Endothelial cell of umbilical vein (primary cell): Measurements from ENCODE around the gene CAMTA1. TPM values are rescaled to one million over a fixed set of nuclear protein-coding genes. Genes with fewer than 3 reads are reported as not detected.

Experiments used
- BruUV-seq: library from RNA; stranded (reverse); fragments of 400-500 nt; replicated peaks from 2 replicates; lab custom pipeline; 2021; lab: Mats Ljungman, UMichigan
- CTCF ChIA-PET: fragments of 300-600, 350-600 bp; sonication (Branson Sonifier 250); formaldehyde crosslinking; loops from one replicate; lab custom pipeline; 2021; ENCODE audit warnings: antibody characterized with exemption, inconsistent platforms; lab: Charles Lee
- POLR2A ChIA-PET: fragments of 300-600, 350-600 bp; sonication (Branson Sonifier 250); formaldehyde crosslinking; loops from one replicate; lab custom pipeline; 2021; ENCODE audit warnings: antibody characterized with exemption, inconsistent platforms; lab: Charles Lee
- DNase-seq: peaks from one replicate; pipeline ENCODE4 v3.0.0-alpha.2; 2011; ENCODE audit warnings: low read depth, low spot score
- FAIRE-seq: peaks from 2 replicates; lab custom pipeline; 2011; peaks lifted over from hg19 to GRCh38; lab: Jason Lieb, UNC
- H2AFZ ChIP-seq: 2 replicates; pipeline ENCODE4 v1.6.0; 2012; ENCODE audit warnings: low read depth, low read length, control low read depth, inconsistent platforms
- H3K27ac ChIP-seq: 2 replicates; pipeline ENCODE4 v1.5.1; 2011; ENCODE audit warnings: low read depth, mild to moderate bottlenecking, control low read depth, low read length, moderate library complexity; ENCODE audit not compliant: insufficient read depth
- H3K27me3 ChIP-seq, 2 experiments: 2 replicates each; pipeline versions ENCODE4 v1.6.0 to v1.6.1; 2011; ENCODE audit warnings: low read length in 2 of 2, mixed read lengths in 1 of 2; ENCODE audit not compliant: control insufficient read depth in 2 of 2, insufficient read depth in 2 of 2
- H3K36me3 ChIP-seq, 2 experiments: 2 replicates in 1 of 2; 3 replicates in 1 of 2; pipeline ENCODE4 v1.5.1; 2011; ENCODE audit warnings: low read length in 2 of 2, mild to moderate bottlenecking in 1 of 2, moderate library complexity in 1 of 2; ENCODE audit not compliant: control insufficient read depth in 2 of 2, insufficient read depth in 2 of 2; ENCODE audit errors: extremely low read depth in 1 of 2
- H3K4me1 ChIP-seq: 3 replicates; pipeline ENCODE4 v1.5.1; 2011; ENCODE audit warnings: mild to moderate bottlenecking, low read length; ENCODE audit not compliant: control insufficient read depth, insufficient read depth; ENCODE audit errors: extremely low read depth
- H3K4me2 ChIP-seq: 2 replicates; pipeline ENCODE4 v1.6.1; 2011; ENCODE audit warnings: low read length, control low read depth, mixed read lengths; ENCODE audit not compliant: insufficient read depth
- H3K4me3 ChIP-seq, 3 experiments: fragments of 200-600 bp in 1 of 3; sonication (generic), shearing (Covaris generic) in 1 of 3; replicated peaks in 1 of 3; 2 replicates each; pipeline ENCODE4 v1.5.1; 2011 to 2016; ENCODE audit warnings: control low read depth in 3 of 3, low read length in 3 of 3, mild to moderate bottlenecking in 2 of 3, inconsistent platforms in 1 of 3, low read depth in 1 of 3, moderate library complexity in 1 of 3; ENCODE audit not compliant: insufficient read depth in 1 of 3
- H3K79me2 ChIP-seq: 2 replicates; pipeline ENCODE4 v1.6.0; 2012; ENCODE audit warnings: low read length, inconsistent platforms; ENCODE audit not compliant: control insufficient read depth, insufficient read depth
- H3K9ac ChIP-seq: replicated peaks from 2 replicates; pipeline ENCODE3; 2011; ENCODE audit warnings: low read length, control low read depth; ENCODE audit not compliant: insufficient read depth; ENCODE audit errors: extremely low read depth
- H3K9me1 ChIP-seq: replicated peaks from 3 replicates; pipeline ENCODE4 v1.6.0; 2011; ENCODE audit warnings: mild to moderate bottlenecking, low read length; ENCODE audit not compliant: control insufficient read depth, insufficient read depth; ENCODE audit errors: extremely low read depth
- H3K9me3 ChIP-seq: replicated peaks from 2 replicates; pipeline ENCODE4 v1.5.1; 2012; ENCODE audit warnings: low read length, inconsistent platforms; ENCODE audit not compliant: control insufficient read depth, insufficient read depth
- H4K20me1 ChIP-seq: replicated peaks from 2 replicates; pipeline ENCODE3; 2011; ENCODE audit warnings: mild to moderate bottlenecking, low read length; ENCODE audit not compliant: control insufficient read depth, insufficient read depth; ENCODE audit errors: extremely low read depth
- CTCF ChIP-seq, 2 donors: IDR thresholded peaks; 1 replicate in 1 of 2; 2 replicates in 1 of 2; pipeline ENCODE4 v1.5.1; 2011; ENCODE audit warnings: low read length in 2 of 2, mild to moderate bottlenecking in 2 of 2, moderate library complexity in 2 of 2, control low read depth in 1 of 2, inconsistent platforms in 1 of 2, low read depth in 1 of 2; ENCODE audit not compliant: insufficient read depth in 1 of 2; ENCODE audit errors: extremely low read depth in 1 of 2
- EZH2 ChIP-seq: IDR thresholded peaks from 2 replicates; pipeline ENCODE4 v1.6.1; 2012; ENCODE audit warnings: borderline replicate concordance, low read depth, mild to moderate bottlenecking, moderate library complexity, low read length, inconsistent platforms; ENCODE audit not compliant: severe bottlenecking
- FOS ChIP-seq: IDR thresholded peaks from 2 replicates; pipeline ENCODE4 v1.6.1; 2011; ENCODE audit warnings: mild to moderate bottlenecking, low read length, moderate library complexity, borderline replicate concordance; ENCODE audit not compliant: insufficient read depth
- GATA2 ChIP-seq: IDR thresholded peaks from 2 replicates; pipeline ENCODE4 v1.7.0; 2011; ENCODE audit warnings: low read depth, mild to moderate bottlenecking, moderate library complexity, mixed read lengths, low read length; ENCODE audit not compliant: insufficient read length, insufficient read depth
- JUN ChIP-seq: IDR thresholded peaks from 2 replicates; pipeline ENCODE4 v1.6.1; 2011; ENCODE audit warnings: borderline replicate concordance, low read depth; ENCODE audit not compliant: insufficient read length, insufficient read depth
- MAX ChIP-seq: IDR thresholded peaks from 2 replicates; pipeline ENCODE4 v1.6.1; 2011; ENCODE audit not compliant: insufficient read depth, insufficient read length
- MYC ChIP-seq: IDR thresholded peaks from one replicate; pipeline ENCODE4 v1.6.1; 2011; ENCODE audit warnings: mild to moderate bottlenecking, low read depth, low read length
- POLR2A ChIP-seq: IDR thresholded peaks from 2 replicates; pipeline ENCODE4 v1.6.1; 2012; ENCODE audit warnings: low read depth, mild to moderate bottlenecking, control low read depth, low read length
- POLR2AphosphoS5 ChIP-seq: IDR thresholded peaks from 2 replicates; pipeline ENCODE4 v1.6.1; 2012; ENCODE audit warnings: low read depth, mild to moderate bottlenecking, control low read depth, low read length, moderate library complexity; ENCODE audit not compliant: insufficient read depth
- dilution Hi-C: fragments of 300-500 bp; cut with MboI; formaldehyde crosslinking; loops from one replicate; pipeline ENCODE4 v1.15.0; 2019; ENCODE audit warnings: low sequenced_read_pairs; ENCODE audit not compliant: extremely low pct_ligation_motif_present
- intact Hi-C: fragments of 100-400 bp; cut with micrococcal nuclease; formaldehyde crosslinking; loops from one replicate; pipeline ENCODE4 v1.10.0; 2022
- polyA plus RNA-seq, 4 experiments: library from polyadenylated mRNA; depleted of rRNA in 3 of 4; stranded (reverse) in 3 of 4; unstranded in 1 of 4; fragments of >200 nt; gene quantifications; 2 replicates each; pipeline versions ENCODE4 v1.2.1 to v1.2.3, GENCODE V29; 2011 to 2012; ENCODE audit warnings: missing spikeins in 1 of 4
- total RNA-seq: library from RNA; stranded (reverse); gene quantifications from 2 replicates; pipeline ENCODE4 v1.2.3, GENCODE V29; 2021

CAMTA1 gene
- total and polyA plus RNA-seq, 2 donors (not counting 3 experiments of a cell fraction or from before 2014, with no cell fraction given): 50.8 to 92.7 TPM

- H3K4me2 ChIP-seq: no peak overlapping the region
- H3K9ac ChIP-seq: no peak overlapping the region
- POLR2A ChIA-PET: no interaction called here
- no peak overlapping the region for H2AFZ ChIP-seq
- dilution Hi-C loops: no loop called here
- no peaks in the 10 kb centered on the region for H3K36me3 ChIP-seq
- TF ChIP-seq JUN: no peak
- no peak for TF ChIP-seq GATA2
- no peak for TF ChIP-seq POLR2AphosphoS5
- no peak for TF ChIP-seq CTCF (IDR thresholded peaks at IDR 0.05; ENCODE audit: extremely low read depth in 1 of 2, insufficient read depth in 1 of 2, low read depth in 1 of 2, low read length in 2 of 2)
- TF ChIP-seq MYC: no peak
- no peak for TF ChIP-seq FOS
- TF ChIP-seq MAX: no peak
- TF ChIP-seq POLR2A: no peak
- TF ChIP-seq EZH2: no peak
- no peaks in the 10 kb centered on the region for H4K20me1 ChIP-seq
- H3K4me1 ChIP-seq: no peaks in the 10 kb centered on the region
- BruUV-seq: no TSS peak
- intact Hi-C loops: no loop called here
- DNase-seq (no peak), FAIRE-seq (no peak)
- no peak overlapping the region for H3K27ac ChIP-seq
- H3K9me3 ChIP-seq: no peaks in the 10 kb centered on the region
- no peaks in the 10 kb centered on the region for H3K9me1 ChIP-seq
- no peaks in the 10 kb centered on the region for H3K79me2 ChIP-seq
- H3K27me3 ChIP-seq: no peaks in the 10 kb centered on the region
- CTCF ChIA-PET: no interaction called here
- no peak overlapping the region for H3K4me3 ChIP-seq
Observed at GRCh38 chr1:7595336-7595735, 810.1 kb downstream of the CAMTA1 start.
